Activated CD8-positive, alpha-beta memory T cell treated with anti-CD3 and anti-CD28 coated beads, Interleukin-2, amount 10 ng/mL, durations not matched to agents 7 days and 5 days (primary cell): ENCODE results near the gene SLC25A21. TPM values are rescaled to one million over a fixed set of nuclear protein-coding genes. Genes with fewer than 3 reads are reported as not detected.

ENCODE experiments used
- ATAC-seq: fragments of 150-1000 bp; cut with Tn5 transposase; one replicate; pipeline ENCODE4 v1.10.0; 2021; ENCODE audit warnings: moderate library complexity
- CTCF ChIA-PET: fragments of 350-600 bp; sonication (Branson Sonifier 250); formaldehyde crosslinking; loops from one replicate; lab custom pipeline; 2021; ENCODE audit warnings: antibody characterized with exemption; lab: Charles Lee
- DNase-seq: peaks from one replicate; pipeline ENCODE4 v3.0.0-alpha.2; 2020
- H3K27ac Mint-ChIP-seq: one replicate; pipeline ENCODE4 v1.8.0; 2021; ENCODE audit warnings: mild to moderate bottlenecking, mixed read lengths
- H3K27me3 Mint-ChIP-seq: one replicate; pipeline ENCODE4 v1.8.0; 2021; ENCODE audit warnings: mixed read lengths
- H3K36me3 Mint-ChIP-seq: one replicate; pipeline ENCODE4 v1.8.0; 2021; ENCODE audit warnings: mild to moderate bottlenecking, mixed read lengths
- H3K4me1 Mint-ChIP-seq: one replicate; pipeline ENCODE4 v1.8.0; 2021; ENCODE audit warnings: mixed read lengths
- H3K4me3 Mint-ChIP-seq: one replicate; pipeline ENCODE4 v1.8.0; 2021; ENCODE audit warnings: mild to moderate bottlenecking, moderate library complexity, mixed read lengths
- H3K9me3 Mint-ChIP-seq: one replicate; pipeline ENCODE4 v1.8.0; 2022; ENCODE audit warnings: low read depth, mixed read lengths
- total RNA-seq, 2 experiments: library from RNA; stranded (reverse); gene quantifications; one replicate each; pipeline ENCODE4 v1.2.3, GENCODE V29; 2021

SLC25A21 gene
- total RNA-seq, 2 experiments from 2014 or later = not detected

GRCh38 chr14:36747411-36748184, 424.8 kb downstream of the SLC25A21 start:
- no peak for DNase-seq
- no peak overlapping the region for H3K27ac Mint-ChIP-seq
- H3K4me1 Mint-ChIP-seq = no peaks in the 10 kb centered on the region
- ATAC-seq = no peak
- H3K9me3 Mint-ChIP-seq = peaks cover 8% of the 10 kb centered on the region
- no peaks in the 10 kb centered on the region for H3K27me3 Mint-ChIP-seq
- CTCF ChIA-PET = no interaction called here
- H3K36me3 Mint-ChIP-seq = no peaks in the 10 kb centered on the region
- no peak overlapping the region for H3K4me3 Mint-ChIP-seq

- CTCF ChIA-PET = no interaction called here
- Mint-ChIP-seq H3K36me3 (no peaks in the 10 kb centered on the region), H3K4me1 (no peaks in the 10 kb centered on the region), H3K4me3 (no peak overlapping the region), H3K27me3 (no peaks in the 10 kb centered on the region), H3K9me3 (peaks cover 7% of the 10 kb centered on the region), H3K27ac (no peak overlapping the region)
- DNase-seq = no peak
- no peak for ATAC-seq
These were observed 425.5 kb downstream of the SLC25A21 start for GRCh38 chr14:36746872-36747271.

- Mint-ChIP-seq H3K27me3 (no peaks in the 10 kb centered on the region), H3K9me3 (peaks cover 2% of the 10 kb centered on the region), H3K4me3 (no peak overlapping the region), H3K4me1 (no peaks in the 10 kb centered on the region), H3K27ac (no peak overlapping the region), H3K36me3 (no peaks in the 10 kb centered on the region)
- no peak for ATAC-seq
- DNase-seq = no peak
- CTCF ChIA-PET = no interaction called here
These were observed 430.5 kb downstream of the SLC25A21 start for GRCh38 chr14:36741858-36742257.

GRCh38 chr14:36738269-36738668, 434.1 kb downstream of the SLC25A21 start:
- no peaks in the 10 kb centered on the region for H3K36me3 Mint-ChIP-seq

GRCh38 chr14:36726128-36726527, 446.3 kb downstream of the SLC25A21 start:
- ATAC-seq (no peak), DNase-seq (no peak)
- Mint-ChIP-seq H3K36me3 (no peaks in the 10 kb centered on the region), H3K4me1 (no peaks in the 10 kb centered on the region), H3K4me3 (no peak overlapping the region), H3K9me3 (no peaks in the 10 kb centered on the region), H3K27ac (no peak overlapping the region), H3K27me3 (no peaks in the 10 kb centered on the region)
- CTCF ChIA-PET = no interaction called here

More at GRCh38 chr14:36738269-36738668, 434.1 kb downstream of the SLC25A21 start:
- Mint-ChIP-seq H3K4me1 (no peaks in the 10 kb centered on the region), H3K4me3 (no peak overlapping the region), H3K27me3 (no peaks in the 10 kb centered on the region), H3K9me3 (peaks cover 2% of the 10 kb centered on the region), H3K27ac (no peak overlapping the region)
- DNase-seq (no peak), ATAC-seq (no peak)
- CTCF ChIA-PET = no interaction called here

GRCh38 chr14:36724162-36724561, 448.2 kb downstream of the SLC25A21 start:
- Mint-ChIP-seq H3K36me3 (no peaks in the 10 kb centered on the region), H3K4me1 (no peaks in the 10 kb centered on the region), H3K27ac (no peak overlapping the region), H3K4me3 (no peak overlapping the region), H3K9me3 (no peaks in the 10 kb centered on the region), H3K27me3 (no peaks in the 10 kb centered on the region)
- ATAC-seq (no peak), DNase-seq (no peak)
- CTCF ChIA-PET = no interaction called here

GRCh38 chr14:36723530-36723929, 448.9 kb downstream of the SLC25A21 start:
- H3K27ac Mint-ChIP-seq = no peak overlapping the region
- CTCF ChIA-PET = no interaction called here
- DNase-seq (no peak), ATAC-seq (no peak)
- no peaks in the 10 kb centered on the region for H3K4me1 Mint-ChIP-seq
- no peaks in the 10 kb centered on the region for H3K36me3 Mint-ChIP-seq
- no peak overlapping the region for H3K4me3 Mint-ChIP-seq
- no peaks in the 10 kb centered on the region for H3K9me3 Mint-ChIP-seq
- no peaks in the 10 kb centered on the region for H3K27me3 Mint-ChIP-seq

- Mint-ChIP-seq H3K4me1 (no peaks in the 10 kb centered on the region), H3K9me3 (no peaks in the 10 kb centered on the region), H3K27me3 (no peaks in the 10 kb centered on the region), H3K27ac (no peak overlapping the region), H3K4me3 (no peak overlapping the region), H3K36me3 (no peaks in the 10 kb centered on the region)
- ATAC-seq (no peak), DNase-seq (no peak)
- CTCF ChIA-PET = no interaction called here
These were observed 450.5 kb downstream of the SLC25A21 start for GRCh38 chr14:36721877-36722276.

- Mint-ChIP-seq H3K9me3 (no peaks in the 10 kb centered on the region), H3K4me3 (no peak overlapping the region), H3K27ac (no peak overlapping the region), H3K36me3 (no peaks in the 10 kb centered on the region), H3K27me3 (no peaks in the 10 kb centered on the region), H3K4me1 (no peaks in the 10 kb centered on the region)
- no peak for ATAC-seq
- CTCF ChIA-PET = no interaction called here
- DNase-seq = no peak
These were observed 451.7 kb downstream of the SLC25A21 start for GRCh38 chr14:36720657-36721056.

GRCh38 chr14:36719823-36720222, 452.6 kb downstream of the SLC25A21 start:
- no peaks in the 10 kb centered on the region for H3K4me1 Mint-ChIP-seq
- no peak for DNase-seq
- H3K36me3 Mint-ChIP-seq = no peaks in the 10 kb centered on the region
- no peaks in the 10 kb centered on the region for H3K27me3 Mint-ChIP-seq
- no peak for ATAC-seq
- no peak overlapping the region for H3K4me3 Mint-ChIP-seq
- CTCF ChIA-PET = no interaction called here
- no peak overlapping the region for H3K27ac Mint-ChIP-seq
- no peaks in the 10 kb centered on the region for H3K9me3 Mint-ChIP-seq

GRCh38 chr14:36718216-36718615, 454.2 kb downstream of the SLC25A21 start:
- Mint-ChIP-seq H3K9me3 (no peaks in the 10 kb centered on the region), H3K4me3 (no peak overlapping the region), H3K4me1 (no peaks in the 10 kb centered on the region), H3K36me3 (no peaks in the 10 kb centered on the region), H3K27ac (no peak overlapping the region), H3K27me3 (no peaks in the 10 kb centered on the region)
- CTCF ChIA-PET = no interaction called here
- DNase-seq (no peak), ATAC-seq (no peak)

GRCh38 chr14:36717363-36717762, 455.0 kb downstream of the SLC25A21 start:
- Mint-ChIP-seq H3K4me1 (no peaks in the 10 kb centered on the region), H3K9me3 (no peaks in the 10 kb centered on the region), H3K4me3 (no peak overlapping the region), H3K36me3 (no peaks in the 10 kb centered on the region), H3K27ac (no peak overlapping the region), H3K27me3 (no peaks in the 10 kb centered on the region)
- ATAC-seq (no peak), DNase-seq (no peak)
- CTCF ChIA-PET = no interaction called here

GRCh38 chr14:36716614-36717184, 455.7 kb downstream of the SLC25A21 start:
- Mint-ChIP-seq H3K4me3 (no peak overlapping the region), H3K27me3 (no peaks in the 10 kb centered on the region), H3K36me3 (no peaks in the 10 kb centered on the region), H3K9me3 (no peaks in the 10 kb centered on the region), H3K4me1 (no peaks in the 10 kb centered on the region), H3K27ac (no peak overlapping the region)
- DNase-seq = no peak
- no peak for ATAC-seq
- CTCF ChIA-PET = no interaction called here

GRCh38 chr14:36713960-36714703, 458.3 kb downstream of the SLC25A21 start:
- Mint-ChIP-seq H3K9me3 (no peaks in the 10 kb centered on the region), H3K4me1 (no peaks in the 10 kb centered on the region), H3K4me3 (no peak overlapping the region), H3K27ac (no peak overlapping the region), H3K27me3 (no peaks in the 10 kb centered on the region), H3K36me3 (no peaks in the 10 kb centered on the region)
- DNase-seq = no peak
- no peak for ATAC-seq
- CTCF ChIA-PET = no interaction called here
